Dermis blood vessel endothelial cell (primary cell): Measurements from ENCODE around the gene HOXB6. TPM values are rescaled to one million over a fixed set of nuclear protein-coding genes. Genes with fewer than 3 reads are reported as not detected.

Experiments used
- DNase-seq: peaks from one replicate; pipeline ENCODE4 v3.0.0; 2010
- total RNA-seq: library from RNA; depleted of rRNA; stranded (reverse); fragments of >200 nt; gene quantifications from 2 replicates; pipeline ENCODE4 v1.2.3, GENCODE V29; 2014

The HOXB6 gene
- total RNA-seq, 1 donor from 2014 or later: 11.9 TPM

GRCh38 chr17:48565022-48565554 is 39.7 kb downstream of the HOXB6 start:
- DNase-seq: no peak

- peak; percentile 61 for DNase-seq
These were observed 40.4 kb downstream of the HOXB6 start for GRCh38 chr17:48564188-48565021.

- no peak for DNase-seq
These were observed 41.0 kb downstream of the HOXB6 start for GRCh38 chr17:48563867-48564187.

GRCh38 chr17:48563385-48563838 is 41.4 kb downstream of the HOXB6 start:
- DNase-seq: no peak

GRCh38 chr17:48562934-48563333 is 41.9 kb downstream of the HOXB6 start:
- no peak for DNase-seq

GRCh38 chr17:48561884-48562810 is 42.6 kb downstream of the HOXB6 start:
- DNase-seq: no peak

GRCh38 chr17:48559840-48560817 is 44.7 kb downstream of the HOXB6 start:
- DNase-seq: no peak

GRCh38 chr17:48559122-48559839 is 45.5 kb downstream of the HOXB6 start:
- no peak for DNase-seq

GRCh38 chr17:48558831-48559121 is 46.0 kb downstream of the HOXB6 start:
- no peak for DNase-seq

GRCh38 chr17:48558057-48558830 is 46.5 kb downstream of the HOXB6 start:
- no peak for DNase-seq

GRCh38 chr17:48556576-48557401 is 48.0 kb downstream of the HOXB6 start:
- DNase-seq: peak; percentile 27

- DNase-seq: no peak
These were observed 48.6 kb downstream of the HOXB6 start for GRCh38 chr17:48556229-48556575.

GRCh38 chr17:48555258-48556228 is 49.2 kb downstream of the HOXB6 start:
- DNase-seq: no peak

- DNase-seq: no peak
These were observed 50.2 kb downstream of the HOXB6 start for GRCh38 chr17:48554412-48555257.

GRCh38 chr17:48553826-48554225 is 51.0 kb downstream of the HOXB6 start:
- DNase-seq: no peak

- no peak for DNase-seq
These were observed 51.6 kb downstream of the HOXB6 start for GRCh38 chr17:48553190-48553547.

GRCh38 chr17:48552466-48553189 is 52.2 kb downstream of the HOXB6 start:
- no peak for DNase-seq
